Fibroblast of peridontal ligament (primary cell): ENCODE measurements around the gene MYO18A.

Experiments
- DNase-seq: peaks from one replicate; pipeline ENCODE4 v3.0.0-alpha.2; 2010; ENCODE audit errors: extremely low read depth

The MYO18A gene

GRCh38 chr17:29037739-29038084 is 142.5 kb downstream of the MYO18A start:
- DNase-seq = no peak

DNA sequence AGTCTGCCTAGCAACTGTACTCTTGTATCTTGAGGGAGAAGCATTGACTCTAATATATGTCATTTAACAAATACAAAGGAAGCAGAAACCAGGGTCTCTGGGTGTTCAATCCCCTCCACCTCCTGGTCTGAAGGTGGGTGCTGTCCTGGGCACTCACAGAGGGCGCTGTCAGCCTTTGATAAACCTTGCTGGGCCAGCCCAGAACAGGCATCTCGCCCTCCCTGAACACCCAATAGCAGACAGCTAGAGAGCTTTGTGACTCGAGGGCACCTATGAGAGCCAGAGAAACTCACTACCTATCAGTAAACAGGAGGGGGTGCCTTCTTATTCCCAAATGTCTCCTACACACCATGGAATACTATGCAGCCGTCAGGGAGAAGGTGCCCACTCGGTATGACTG is 143.6 kb downstream of the MYO18A start:
- no peak for DNase-seq

DNA sequence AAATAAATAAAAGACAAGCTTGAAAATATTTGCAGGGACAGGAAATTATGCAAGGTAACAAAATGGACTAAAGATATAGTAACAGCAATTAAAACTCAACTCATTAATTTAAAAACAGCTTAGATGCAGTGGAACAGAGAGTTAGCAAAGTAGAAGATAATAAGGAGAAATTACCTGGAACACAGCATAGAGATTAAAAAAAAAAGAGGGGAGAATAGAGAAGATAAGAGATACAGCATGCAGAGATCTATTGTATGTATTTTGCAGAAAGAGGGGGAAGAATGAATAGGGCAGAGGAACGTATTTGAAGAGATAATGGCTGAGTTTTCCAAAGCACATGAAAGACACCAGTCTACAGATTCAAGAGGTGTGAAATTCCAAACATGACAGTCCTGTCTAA is 145.7 kb downstream of the MYO18A start:
- DNase-seq = no peak

- no peak for DNase-seq
Observed at GRCh38 chr17:29032857-29033197, 147.4 kb downstream of the MYO18A start.

DNA sequence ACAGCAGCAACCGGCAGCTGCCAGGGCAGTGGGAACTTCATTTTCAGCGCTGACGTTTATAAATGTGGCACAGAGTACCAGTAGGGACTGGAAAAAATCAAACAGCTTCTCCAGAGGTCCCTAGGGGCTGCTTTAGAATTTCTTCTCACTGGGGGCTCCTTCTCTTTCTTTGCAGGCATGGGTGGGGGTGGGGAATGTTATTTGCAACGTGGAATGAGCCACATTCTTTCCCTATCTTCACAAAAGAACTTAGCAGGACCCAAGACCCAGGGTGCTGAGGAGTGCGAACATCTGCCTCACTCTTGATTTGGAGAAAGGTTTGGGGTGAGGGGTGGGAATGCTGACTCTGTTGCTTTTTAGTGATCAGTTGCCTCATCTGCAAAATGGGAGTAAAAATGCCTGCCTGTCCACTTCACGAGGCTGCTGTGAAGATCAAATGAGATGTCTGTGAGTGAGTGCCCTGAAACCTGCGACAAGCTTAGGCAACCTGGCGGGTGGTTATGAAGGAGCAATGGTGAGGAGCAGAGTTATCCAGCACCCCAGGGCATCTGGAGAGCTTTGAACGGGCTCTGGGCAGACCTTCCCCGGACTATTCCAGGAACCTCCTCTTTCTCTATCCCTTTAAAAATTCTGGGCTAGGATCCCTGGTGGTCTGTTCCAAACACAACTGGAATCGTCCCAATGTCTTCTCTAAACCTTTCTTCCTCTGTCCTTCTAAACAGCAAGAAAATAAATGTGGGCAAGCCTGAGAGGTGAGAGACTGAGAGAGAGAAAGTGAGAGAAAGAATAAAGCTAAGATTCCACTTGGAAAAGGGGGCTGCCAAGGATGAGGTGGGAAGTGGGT is 148.0 kb downstream of the MYO18A start:
- DNase-seq = no peak

DNA sequence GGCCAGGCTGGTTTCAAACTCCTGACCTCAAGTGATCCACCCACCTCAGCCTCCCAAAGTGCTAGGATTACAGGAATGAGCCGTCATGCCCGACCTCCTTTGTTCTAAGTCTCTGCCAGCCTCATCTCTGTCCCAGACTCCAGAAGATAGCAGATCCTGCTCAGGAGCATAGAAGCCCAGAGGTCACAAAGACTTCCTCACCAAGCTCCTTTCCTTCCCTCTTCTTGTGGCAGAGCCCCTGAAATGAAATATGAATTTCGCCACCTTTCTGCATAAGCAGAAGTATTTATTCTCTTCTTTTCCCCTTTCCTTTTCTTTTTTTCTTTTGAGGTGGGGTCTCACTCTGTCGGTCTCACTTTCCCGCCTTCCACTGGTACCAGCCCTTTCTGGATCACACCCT is 148.7 kb downstream of the MYO18A start:
- DNase-seq = no peak

- no peak for DNase-seq
Observed at GRCh38 chr17:29024316-29024952, 155.8 kb downstream of the MYO18A start.

DNA sequence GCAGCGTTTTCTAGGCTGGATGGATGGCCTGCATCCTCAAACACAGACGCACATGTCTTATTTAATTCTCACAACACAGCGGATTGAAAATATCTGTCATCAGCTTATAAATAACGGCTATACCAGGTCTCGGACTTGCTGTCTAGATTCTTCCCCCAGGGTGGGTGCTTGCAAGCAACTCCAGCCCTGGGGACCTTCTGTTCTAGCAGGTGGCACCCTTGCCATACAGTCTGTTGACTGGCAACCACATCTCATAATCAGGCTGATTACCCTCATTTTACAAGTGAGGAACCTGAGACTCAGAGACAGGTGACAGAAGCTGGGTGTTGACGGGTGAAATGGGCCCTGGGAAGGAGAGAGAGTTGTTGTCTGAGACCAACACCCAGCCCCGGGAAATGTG is 158.1 kb downstream of the MYO18A start:
- DNase-seq = no peak

DNA sequence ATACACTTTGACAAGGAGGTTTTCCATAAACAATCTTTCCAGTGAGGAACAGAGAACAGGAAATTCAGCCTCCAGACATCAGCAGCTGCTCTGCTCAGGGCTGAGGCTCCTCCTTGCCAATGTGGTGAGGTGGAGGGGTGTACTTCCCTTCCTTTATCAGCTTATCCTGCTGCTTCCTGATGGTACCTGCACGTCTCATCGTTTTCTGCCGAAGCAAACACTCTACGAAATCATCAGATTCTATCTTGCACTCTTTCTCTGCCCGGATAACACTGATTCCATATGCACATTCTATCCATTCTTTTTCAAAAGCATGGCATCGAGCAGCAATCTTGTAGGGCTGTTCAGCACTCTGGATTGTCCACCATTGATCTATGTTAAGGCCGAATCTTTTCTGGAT is 159.0 kb downstream of the MYO18A start:
- DNase-seq = no peak
